HG03045 (cell line): Measurements from ENCODE around the gene PLK1.
"Not testable (repeated sequence)": the region's sequence is repeated elsewhere in the genome, so short reads cannot be mapped to it uniquely, and the experiment has no call there.

Experiments
- ATAC-seq: cut with Tn5 transposase; IDR thresholded peaks from one replicate; pipeline ENCODE4 v1.9.1; 2021; ENCODE audit warnings: mild to moderate bottlenecking, moderate library complexity; ENCODE audit not compliant: unreplicated experiment

PLK1 gene

DNA sequence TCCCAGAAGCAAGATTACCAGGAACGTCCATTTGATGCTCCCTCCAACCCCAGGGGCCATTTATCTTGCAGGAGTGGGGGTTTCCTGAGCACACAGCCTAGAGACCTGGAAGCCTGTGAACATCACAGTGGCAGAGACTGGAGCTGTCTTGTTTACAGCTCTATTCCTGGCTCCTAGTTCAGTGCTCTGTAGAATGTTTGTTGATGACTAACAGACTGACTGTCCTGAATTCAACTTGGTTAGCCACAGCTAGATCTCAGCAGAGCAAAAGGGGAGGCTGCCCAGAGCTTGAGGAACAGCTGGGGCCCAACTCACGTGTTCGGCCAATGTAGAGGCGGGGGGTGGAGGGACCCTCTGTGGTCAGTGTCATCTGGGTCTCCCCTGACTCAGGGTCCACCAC, 27.8 kb downstream of the PLK1 start:
- no peak for ATAC-seq

DNA sequence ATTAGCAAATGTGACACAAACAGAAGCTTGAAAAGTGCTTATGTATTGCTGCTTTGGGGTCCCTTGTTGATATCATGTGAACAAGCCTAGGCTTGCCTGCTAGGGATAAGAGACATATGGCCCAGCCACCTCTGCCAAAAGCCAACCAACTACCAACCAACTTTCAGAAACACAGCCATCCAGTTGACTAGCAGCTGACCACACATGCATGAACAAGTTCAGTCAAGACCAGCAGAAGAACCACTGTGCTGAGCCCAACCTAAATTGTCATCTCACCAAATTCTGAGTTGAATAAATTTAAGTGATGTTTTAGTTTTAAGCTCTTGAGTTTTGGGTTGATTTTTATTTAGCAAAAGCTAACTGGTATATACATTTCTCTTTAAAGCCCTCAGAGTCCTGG, 30.8 kb downstream of the PLK1 start:
- no peak for ATAC-seq

DNA sequence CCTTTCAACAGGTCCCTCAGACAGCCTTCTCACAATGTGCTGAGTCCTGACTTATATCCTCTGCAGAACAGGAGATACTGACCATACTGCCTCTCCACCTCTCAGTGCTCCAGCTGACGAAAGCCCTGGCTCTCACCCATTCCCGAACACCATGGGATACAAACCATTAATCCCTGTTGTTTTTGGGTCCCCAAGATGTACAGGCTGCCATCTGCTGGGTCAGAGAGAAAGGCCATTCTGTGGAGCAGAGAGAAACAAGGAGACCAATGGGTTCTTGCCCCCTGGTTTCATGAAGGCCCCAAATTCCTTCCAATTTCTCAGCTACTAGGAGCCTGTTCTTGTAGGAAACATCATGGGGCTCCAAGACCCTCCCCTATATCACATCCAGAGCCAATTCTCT, 31.3 kb downstream of the PLK1 start:
- ATAC-seq: no peak

DNA sequence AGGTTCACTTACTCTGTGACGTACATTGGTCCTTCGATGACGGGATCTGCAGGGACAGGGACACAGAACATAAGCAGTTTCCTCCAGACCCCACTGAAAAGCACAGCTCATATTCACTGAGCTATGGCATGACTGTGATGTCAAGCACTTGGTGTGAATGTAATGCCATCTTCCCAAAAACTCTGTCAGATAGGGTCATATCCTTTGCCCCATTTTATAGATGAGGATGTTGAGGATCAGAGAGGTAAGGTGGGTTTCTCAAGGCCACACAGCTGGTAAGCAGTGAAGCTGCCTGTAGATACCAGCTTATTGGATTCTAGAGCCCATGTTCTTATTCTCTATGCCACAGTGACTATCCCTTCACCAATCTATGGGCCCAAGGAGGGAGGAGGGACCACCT, 31.8 kb downstream of the PLK1 start:
- no peak for ATAC-seq

DNA sequence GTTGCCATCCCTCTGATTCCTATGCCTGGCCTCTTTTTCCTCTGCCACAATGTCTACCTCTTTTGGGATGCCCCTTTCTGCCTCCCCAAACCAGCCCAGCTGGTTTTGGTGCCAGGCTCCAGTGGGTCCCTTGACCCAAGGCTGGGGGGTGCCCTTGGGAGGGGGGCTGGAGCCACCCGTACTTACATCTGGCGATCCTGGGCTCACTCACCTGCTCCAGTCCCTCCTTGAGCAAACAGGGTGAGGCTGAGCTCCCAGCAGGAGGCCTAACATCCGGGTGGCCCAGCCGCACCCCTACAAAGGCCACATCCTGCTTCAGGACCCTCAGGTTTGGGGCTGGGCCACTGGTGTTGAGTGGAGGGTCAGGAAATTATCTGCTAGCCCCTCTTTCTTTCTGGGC, 33.1 kb downstream of the PLK1 start:
- ATAC-seq: no peak

DNA sequence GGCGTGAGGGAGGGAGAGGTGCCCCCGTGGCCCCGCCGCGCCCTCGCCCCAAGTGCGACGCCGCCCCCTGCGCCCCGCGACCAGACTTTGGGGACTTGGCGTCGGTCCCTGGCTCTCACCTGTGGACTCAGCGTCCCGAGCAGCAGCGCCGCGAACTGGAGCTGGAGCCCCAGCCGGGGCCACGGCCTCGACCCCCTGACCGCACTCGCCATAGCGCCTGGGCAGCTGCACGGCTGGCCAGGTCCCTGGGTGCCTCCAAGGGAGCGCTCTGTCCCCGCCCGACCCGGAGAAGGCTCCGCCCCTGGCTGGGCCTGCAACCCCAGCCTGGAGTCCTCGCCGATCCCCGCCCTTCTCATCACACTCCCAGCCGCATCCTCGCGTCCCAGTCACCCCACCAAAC, 34.3 kb downstream of the PLK1 start, which contains the start of gene ERN2:
Gene ERN2 (minus strand): TSS at position 247 of the 400 bp plus-strand sequence. CDS start 35 bp downstream, at position 212.
- no peak for ATAC-seq

DNA sequence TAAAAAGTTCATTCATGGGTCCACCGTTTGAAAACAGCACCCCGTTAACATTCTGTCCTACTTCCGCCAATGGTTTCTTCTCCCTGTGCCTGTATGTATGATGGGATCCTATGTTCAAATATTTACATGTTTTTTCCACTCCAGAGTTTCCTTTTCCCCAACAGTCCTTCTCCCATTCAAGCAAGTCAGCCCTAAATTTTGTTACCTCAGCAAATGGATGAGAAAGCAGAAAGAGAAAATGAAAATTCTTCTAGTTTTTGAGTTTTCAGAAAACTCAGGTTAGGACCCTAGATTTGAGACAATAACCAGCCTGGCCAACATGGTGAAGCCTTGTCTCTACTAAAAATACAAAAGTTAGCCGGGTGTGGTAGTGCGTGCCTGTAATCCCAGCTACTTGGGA, 37.8 kb downstream of the PLK1 start:
- ATAC-seq: no peak

DNA sequence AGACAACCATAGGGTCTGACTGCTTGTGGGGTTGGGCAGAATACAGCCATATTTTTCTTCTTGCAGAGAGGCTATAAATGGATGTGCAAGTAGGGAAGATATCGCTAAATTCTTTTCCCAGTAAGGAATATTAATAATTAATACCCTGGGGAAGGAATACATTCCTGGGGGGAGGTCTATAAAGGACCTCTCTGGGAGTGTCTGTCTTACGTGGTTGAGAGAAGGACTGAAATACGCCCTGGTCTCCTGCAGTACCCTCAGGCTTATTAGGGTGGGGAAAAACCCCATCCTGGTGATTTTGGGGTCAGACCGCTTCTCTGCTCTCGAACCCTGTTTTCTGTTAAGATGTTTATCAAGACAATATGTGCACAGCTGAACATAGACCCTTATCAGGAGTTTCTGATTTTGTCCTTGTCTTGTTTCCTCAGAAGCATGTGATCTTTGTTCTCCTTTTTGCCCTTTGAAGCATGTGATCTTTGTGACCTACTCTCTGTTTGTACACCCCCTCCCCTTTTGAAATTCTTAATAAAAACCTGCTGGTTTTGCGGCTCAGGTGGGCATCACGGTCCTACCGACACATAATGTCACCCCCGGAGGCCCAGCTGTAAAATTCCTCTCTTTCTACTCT, 44.0 kb downstream of the PLK1 start:
- not testable (repeated sequence) for ATAC-seq

DNA sequence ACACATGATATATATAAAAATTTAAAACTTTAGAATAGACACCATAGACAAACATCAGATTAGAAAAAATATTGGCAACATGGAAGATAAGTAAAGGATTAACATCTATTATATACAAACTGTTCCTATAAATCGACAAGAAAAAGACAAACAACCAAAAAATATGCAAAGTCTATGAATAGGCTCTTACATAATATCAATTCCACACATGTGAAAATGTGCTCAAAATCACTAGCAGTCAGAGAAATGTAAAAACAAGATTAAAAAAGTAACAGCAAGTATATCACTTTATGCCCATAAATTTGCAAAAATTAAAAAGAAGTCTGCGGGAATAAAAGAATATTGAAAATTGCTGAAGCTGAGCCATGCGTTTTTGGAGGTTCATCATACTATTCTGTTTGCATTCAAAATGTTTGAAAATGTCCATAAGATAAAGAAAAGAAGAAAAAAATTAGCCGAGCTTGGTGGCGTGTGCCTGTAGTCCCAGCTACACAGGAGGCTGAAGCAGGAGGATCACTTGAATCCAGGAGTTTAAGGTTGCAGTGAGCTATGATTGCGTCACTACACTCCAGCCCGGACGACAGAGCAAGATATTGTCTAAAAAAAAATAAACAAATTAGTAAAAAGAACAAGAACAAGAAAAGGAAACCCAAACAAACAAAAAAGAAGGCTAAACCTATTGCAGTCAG, 45.6 kb downstream of the PLK1 start:
- ATAC-seq: no peak

DNA sequence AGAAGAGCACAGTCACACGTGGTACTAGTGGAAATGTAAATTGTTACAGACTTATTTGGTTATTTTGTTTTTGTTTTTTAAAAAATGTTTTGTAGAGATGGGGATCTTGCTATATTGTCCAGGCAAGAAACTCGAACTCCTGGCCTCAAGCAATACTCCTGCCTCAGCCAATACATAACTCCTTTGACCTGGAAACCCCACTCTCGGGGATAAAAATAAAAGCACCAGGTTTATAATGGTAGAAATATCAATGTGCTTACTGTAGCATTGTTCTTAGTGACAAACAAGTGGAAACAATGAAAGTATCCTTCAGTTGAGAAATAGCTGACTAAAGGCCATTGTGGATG, 46.1 kb downstream of the PLK1 start:
- no peak for ATAC-seq

DNA sequence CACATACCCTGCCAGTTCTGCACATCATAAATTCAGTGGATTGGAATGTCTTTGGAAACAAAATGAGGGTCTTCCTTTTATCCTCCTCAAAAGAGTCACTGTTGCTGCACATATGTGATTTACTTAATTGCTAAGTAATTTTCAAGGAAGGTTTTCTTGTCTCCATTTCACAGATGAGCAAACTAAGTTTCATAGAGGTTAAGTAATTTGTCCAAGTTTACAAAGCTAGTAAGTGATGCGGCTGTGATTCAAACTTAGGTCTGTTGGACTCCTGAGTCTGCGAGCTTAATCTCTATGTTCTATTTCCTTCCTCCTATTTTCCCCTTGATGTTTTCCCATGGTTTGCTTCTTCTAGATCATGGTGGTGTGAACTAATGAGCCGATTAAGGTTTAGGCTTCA, 48.0 kb downstream of the PLK1 start:
- no peak for ATAC-seq

DNA sequence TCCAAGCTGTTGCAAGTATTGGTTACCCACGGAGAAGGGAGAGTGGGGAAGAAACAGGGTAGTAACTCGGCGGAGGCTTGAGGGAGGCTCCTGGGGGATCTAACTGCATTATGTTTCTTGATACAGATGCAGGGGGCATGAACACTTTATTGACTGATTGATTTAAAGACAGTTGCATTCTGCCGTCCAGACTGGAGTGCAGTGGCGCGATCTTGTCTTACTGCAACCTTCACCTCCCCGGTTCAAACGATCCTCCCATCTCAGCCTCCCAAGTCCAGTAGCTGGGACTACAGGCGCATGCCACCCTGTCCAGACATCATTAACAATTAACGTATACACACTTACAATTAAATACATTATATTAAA, 49.4 kb downstream of the PLK1 start:
- no peak for ATAC-seq

DNA sequence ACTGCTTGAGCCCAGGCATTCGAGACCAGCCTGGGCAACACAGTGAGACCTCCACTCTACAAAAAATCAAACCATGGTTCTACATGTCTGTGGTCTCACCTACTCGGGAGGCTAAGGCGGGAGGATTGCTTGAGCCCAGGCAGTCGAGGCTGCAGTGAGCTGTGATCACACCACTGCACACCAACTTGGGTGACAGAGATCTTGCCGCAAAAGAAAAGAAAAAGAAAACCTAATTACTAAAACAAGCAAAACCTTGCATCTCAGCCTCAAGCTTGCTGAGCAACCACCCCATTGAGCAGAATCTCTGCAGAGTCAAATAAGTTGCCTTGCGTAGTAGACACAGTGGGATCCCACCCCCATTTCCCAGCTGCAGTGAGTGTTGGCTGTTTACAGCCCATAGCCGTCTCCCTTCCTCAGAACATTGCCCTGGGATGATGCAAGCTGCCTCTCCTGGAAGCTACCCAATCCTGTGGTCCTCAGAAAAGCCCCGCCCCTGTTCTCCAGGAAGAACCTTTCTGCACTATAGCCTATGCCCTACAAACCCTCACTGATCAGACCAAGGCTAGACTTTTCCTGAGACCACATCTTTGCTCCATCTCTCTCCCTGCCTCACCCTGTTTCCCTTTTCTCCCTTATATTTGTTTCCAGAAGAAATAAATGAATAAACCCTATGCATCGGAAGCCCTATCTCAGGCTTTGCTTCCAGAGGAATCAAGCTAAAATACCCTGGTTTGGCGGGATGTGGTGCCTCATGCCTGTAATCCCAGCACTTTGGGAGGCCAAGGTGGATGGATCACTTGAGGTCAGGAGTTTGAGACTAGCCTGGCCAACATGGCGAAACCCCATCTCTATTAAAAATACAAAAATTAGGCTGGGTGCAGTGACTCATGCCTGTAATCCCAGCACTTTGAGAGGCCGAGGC, 51.1 kb downstream of the PLK1 start:
- no peak for ATAC-seq

DNA sequence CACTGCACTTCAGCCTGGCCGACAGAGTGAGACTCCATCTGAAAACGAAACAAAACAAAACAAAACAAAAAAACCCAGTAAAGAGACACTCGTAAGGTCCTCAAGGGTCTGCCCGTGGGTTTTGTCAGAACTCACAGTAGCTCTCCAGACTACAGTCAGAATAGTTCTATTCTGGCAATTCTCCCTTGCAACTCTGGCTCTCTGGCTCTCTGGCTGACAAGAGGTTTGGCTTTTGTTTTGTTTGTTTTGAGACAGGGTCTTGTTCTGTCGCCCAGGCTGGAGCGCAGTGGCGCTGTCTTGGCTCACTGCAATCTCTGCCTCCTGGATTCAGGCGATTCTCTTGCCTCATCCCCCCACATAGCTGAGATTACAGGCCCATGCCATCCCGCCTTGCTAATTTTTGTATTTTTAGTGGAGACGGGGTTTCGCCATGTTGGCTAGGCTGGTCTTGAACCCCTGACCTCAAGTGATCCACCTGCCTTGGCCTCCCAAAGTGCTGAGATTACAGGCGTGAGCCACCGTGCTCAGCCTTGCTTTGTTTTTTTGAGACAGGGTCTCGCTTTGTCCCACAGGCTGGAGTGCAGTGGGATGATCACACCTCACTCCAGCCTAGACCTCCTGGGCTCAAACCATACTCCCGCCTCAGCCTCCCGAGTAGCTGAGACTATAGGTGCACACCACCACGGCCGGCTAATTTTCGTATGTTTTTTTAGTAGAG, 55.6 kb downstream of the PLK1 start:
- no peak for ATAC-seq

DNA sequence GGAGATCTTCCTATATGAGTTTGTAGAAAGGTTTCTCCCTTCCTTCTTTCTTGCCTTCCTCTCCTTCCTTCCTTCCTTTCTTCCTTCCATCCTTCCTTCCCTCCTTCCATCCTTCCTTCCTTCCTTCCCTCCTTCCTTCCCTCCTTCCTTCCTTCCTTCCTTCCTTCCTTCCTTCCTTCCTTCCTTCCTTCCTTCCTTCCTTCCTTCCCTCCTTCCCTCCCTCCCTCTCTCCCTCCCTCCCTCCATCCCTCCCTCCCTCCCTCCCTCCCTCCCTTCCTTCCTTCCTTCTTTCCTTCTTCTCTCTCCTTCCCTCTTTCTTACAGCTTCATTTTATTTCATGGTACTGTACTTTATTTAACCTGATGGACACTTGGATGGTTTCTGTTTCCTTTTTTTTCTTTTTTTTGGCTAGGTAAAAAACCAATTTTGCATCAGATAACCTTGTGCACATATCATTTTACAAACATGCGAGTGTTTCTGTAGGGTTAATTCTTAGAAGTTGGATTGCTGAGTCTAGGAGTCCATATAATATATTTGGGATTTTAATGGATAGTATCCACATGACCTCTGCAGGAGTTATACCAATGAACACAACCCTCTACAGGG, 58.8 kb downstream of the PLK1 start:
- not testable (repeated sequence) for ATAC-seq

DNA sequence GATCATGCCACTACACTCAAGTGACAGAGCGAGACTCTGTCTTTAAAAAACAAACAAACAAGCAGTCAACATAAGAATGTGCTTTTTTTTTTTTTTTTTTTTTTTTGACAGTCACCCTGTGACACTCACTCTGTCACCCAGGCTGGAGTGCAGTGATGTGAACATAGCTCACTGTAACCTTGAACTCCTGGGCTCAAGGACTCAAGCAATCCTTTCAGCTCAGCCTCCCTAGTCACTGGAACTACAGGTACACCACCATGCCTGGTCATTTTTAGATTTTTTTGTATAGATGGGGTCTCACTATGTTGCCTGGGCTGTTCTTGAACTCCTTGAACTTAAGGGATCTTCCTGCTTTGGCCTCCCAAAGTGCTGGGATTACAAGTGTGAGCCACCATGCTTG, 60.8 kb downstream of the PLK1 start:
- ATAC-seq: no peak
